ENCODE results near the gene NEU2. TPM values are rescaled to one million over a fixed set of nuclear protein-coding genes. Genes with fewer than 3 reads are reported as not detected.

The NEU2 gene
- total RNA-seq, 1 donor from 2014 or later, result not detected

DNA sequence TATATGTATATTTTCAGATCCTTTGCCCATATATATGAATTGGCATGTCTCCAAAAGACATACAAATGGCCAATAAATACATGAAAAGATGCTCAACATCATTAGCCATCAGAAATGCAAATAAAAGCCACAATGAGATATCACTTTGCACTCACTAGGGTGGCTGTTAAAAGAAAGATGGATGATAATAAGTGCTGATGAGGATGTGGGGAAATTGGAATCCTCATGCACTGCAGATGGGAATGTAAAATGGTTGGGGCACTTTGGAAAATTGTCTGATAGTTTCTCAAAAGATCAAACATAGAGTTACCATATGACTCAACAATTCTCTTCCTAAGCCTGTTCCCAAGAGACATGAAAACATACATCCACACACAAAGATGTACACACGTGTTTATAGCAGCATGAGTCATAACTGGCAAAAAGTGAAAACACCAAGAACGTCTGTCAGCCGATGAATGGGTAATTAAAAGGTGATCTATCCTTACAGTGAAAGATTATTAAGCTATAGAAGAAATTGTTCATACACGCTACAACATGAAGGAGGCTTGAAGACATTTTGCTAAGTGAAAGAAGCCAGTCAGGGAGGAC, 39.1 kb upstream of the NEU2 start:
- TF ChIP-seq, protein P1, sequence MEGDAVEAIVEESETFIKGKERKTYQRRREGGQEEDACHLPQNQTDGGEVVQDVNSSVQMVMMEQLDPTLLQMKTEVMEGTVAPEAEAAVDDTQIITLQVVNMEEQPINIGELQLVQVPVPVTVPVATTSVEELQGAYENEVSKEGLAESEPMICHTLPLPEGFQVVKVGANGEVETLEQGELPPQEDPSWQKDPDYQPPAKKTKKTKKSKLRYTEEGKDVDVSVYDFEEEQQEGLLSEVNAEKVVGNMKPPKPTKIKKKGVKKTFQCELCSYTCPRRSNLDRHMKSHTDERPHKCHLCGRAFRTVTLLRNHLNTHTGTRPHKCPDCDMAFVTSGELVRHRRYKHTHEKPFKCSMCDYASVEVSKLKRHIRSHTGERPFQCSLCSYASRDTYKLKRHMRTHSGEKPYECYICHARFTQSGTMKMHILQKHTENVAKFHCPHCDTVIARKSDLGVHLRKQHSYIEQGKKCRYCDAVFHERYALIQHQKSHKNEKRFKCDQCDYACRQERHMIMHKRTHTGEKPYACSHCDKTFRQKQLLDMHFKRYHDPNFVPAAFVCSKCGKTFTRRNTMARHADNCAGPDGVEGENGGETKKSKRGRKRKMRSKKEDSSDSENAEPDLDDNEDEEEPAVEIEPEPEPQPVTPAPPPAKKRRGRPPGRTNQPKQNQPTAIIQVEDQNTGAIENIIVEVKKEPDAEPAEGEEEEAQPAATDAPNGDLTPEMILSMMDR (IDR thresholded peaks at IDR 0.05), result no peak
- Mint-ChIP-seq H3K27ac (no peak overlapping the region), H3K27me3 (peaks cover 9% of the 10 kb centered on the region), H3K4me3 (no peak overlapping the region), H3K4me1 (no peaks in the 10 kb centered on the region), H3K36me3 (ENCODE audit: low read depth) (no peaks in the 10 kb centered on the region), H3K9me3 (no peaks in the 10 kb centered on the region)
- ChIA-PET POLR2A (no interaction called here), CTCF (no interaction called here)
- intact Hi-C loops (cut with micrococcal nuclease), result no loop called here
- DNase-seq, result no peak
- no peak for ATAC-seq (ENCODE audit: low read depth)

DNA sequence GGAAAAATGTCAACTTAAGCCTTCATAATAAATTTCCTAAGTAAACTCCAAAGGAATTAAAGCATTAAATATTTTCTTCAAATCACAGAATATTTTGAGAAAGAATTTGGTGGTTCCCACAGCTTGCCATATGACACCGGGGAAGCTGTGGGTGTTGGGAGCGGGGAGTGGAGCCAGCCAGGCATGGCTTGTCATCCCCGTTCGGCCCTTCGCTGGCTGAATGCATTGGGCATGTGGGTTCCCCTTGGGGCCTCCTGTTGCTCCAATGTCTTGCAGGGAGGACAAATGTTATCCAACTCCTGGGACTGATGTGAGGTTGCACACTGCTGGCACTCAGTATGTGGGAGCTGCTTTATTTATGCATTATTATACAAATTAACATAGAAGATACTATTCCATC, 38.0 kb upstream of the NEU2 start:
- H3K9me3 Mint-ChIP-seq, result no peaks in the 10 kb centered on the region
- ChIA-PET CTCF (no interaction called here), POLR2A (no interaction called here)
- no peaks in the 10 kb centered on the region for H3K4me1 Mint-ChIP-seq
- TF ChIP-seq, protein P1 (IDR thresholded peaks at IDR 0.05), result no peak
- no peak overlapping the region for H3K4me3 Mint-ChIP-seq
- ATAC-seq (ENCODE audit: low read depth), result no peak
- intact Hi-C loops (cut with micrococcal nuclease), result no loop called here
- H3K36me3 Mint-ChIP-seq (ENCODE audit: low read depth), result no peaks in the 10 kb centered on the region
- H3K27ac Mint-ChIP-seq, result no peak overlapping the region
- no peak for DNase-seq
- peaks cover 3% of the 10 kb centered on the region for H3K27me3 Mint-ChIP-seq

DNA sequence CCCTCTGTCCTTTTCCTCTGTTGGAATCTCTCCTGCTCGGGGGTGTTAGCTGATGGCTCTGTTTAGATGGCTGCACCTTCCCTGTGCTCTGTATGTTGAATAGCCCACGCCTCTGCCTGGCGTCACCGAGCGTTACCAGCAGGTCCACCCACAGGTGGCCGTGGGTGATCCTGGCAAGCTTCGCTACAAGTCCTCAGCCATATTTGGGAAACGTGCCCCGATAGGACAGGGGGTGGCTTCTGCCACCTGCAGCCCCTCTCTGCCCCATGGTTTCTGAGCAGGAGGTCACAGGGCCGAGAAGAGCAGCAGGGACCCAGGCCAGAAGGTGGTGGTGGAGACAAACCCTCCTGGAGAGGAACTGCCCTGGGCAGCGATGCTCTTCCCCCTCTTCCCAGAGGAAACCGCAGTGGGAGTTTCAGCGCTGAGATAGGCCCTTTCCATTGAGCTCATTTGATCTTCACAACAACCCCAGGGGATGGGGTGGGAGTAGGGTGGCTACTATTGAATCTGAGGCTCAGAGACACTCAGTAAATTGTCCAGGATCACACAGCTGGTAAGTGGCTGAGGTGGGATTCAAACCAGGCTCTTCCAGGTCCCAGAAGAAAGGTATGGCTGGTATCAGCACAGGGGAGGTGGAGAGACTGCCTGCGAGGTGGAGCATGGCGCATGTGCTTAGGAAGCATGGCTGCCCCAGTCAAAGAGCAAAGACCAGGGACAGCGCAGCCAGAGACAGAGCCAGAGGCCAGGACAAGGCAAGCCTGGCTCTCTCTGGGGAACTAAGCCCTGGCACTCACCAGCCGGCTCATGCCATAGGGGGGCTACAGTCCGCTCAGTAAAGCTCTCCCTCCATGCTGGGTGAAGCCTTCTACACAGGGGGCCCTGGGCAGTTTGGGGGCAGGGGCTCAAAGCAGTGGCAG, 34.5 kb upstream of the NEU2 start:
- Mint-ChIP-seq H3K4me1 (no peaks in the 10 kb centered on the region), H3K27me3 (no peaks in the 10 kb centered on the region), H3K4me3 (no peak overlapping the region), H3K27ac (no peak overlapping the region), H3K36me3 (ENCODE audit: low read depth) (no peaks in the 10 kb centered on the region), H3K9me3 (no peaks in the 10 kb centered on the region)
- DNase-seq (no peak), ATAC-seq (ENCODE audit: low read depth) (no peak)
- TF ChIP-seq, protein P1 (IDR thresholded peaks at IDR 0.05), result no peak
- POLR2A ChIA-PET, result no interaction called here
- CTCF ChIA-PET, result no interaction called here
- intact Hi-C loops (cut with micrococcal nuclease), result no loop called here

DNA sequence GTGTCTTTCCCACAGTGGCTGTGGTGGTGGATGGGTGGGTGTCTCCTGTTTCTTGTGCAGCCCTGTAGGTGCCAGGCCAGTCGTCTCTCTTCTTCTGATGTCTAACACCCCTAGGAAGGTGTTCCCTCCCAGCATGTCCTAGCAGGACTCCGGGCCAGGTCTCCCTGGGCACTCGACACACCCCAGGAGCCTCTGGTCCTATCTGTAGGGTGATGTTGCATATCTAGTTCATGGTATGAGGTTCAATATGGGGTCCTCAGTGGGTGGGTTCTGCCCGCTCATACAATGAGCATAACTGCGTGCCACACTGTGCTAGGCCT, 33.8 kb upstream of the NEU2 start:
- intact Hi-C loops (cut with micrococcal nuclease), result no loop called here
- POLR2A ChIA-PET, result no interaction called here
- Mint-ChIP-seq H3K36me3 (ENCODE audit: low read depth) (no peaks in the 10 kb centered on the region), H3K27me3 (no peaks in the 10 kb centered on the region), H3K9me3 (no peaks in the 10 kb centered on the region), H3K27ac (no peak overlapping the region), H3K4me1 (no peaks in the 10 kb centered on the region), H3K4me3 (no peak overlapping the region)
- TF ChIP-seq, protein P1 (IDR thresholded peaks at IDR 0.05), result no peak
- ATAC-seq (ENCODE audit: low read depth) (no peak), DNase-seq (no peak)
- CTCF ChIA-PET, result no interaction called here

DNA sequence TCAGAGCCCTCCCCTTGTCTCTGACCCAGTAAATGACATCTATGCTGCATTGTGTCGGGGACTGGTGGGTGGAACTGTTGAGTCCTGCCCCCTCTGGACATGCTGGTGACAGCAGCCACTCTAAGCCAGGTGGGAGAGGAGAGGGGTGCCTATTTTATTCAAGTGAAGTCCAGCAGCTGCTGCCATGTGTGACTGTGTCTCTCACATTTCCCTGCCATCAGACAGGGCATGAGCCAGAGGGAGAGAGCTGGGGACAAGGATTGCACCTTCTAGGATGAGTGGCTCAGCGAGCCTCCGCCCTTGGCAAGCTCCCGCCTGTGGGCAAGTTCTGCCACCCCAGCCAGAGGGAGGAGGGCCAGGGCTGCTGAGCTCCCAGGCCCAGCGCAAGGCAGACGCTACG, 33.1 kb upstream of the NEU2 start:
- ATAC-seq (ENCODE audit: low read depth), result no peak
- no peaks in the 10 kb centered on the region for H3K36me3 Mint-ChIP-seq (ENCODE audit: low read depth)

More for the DNA sequence above, 33.1 kb upstream of the NEU2 start:
- Mint-ChIP-seq H3K9me3 (no peaks in the 10 kb centered on the region), H3K4me3 (no peak overlapping the region), H3K4me1 (no peaks in the 10 kb centered on the region), H3K27me3 (no peaks in the 10 kb centered on the region), H3K27ac (no peak overlapping the region)
- intact Hi-C loops (cut with micrococcal nuclease), result no loop called here
- CTCF ChIA-PET, result no interaction called here
- POLR2A ChIA-PET, result no interaction called here
- TF ChIP-seq, protein P1 (IDR thresholded peaks at IDR 0.05), result no peak
- DNase-seq, result no peak
